B cell (primary cell): ENCODE results near the gene PARD3.

Source experiments
- EZH2 ChIP-seq: IDR thresholded peaks from 2 replicates; pipeline ENCODE4 v1.6.1; 2012; ENCODE audit warnings: borderline replicate concordance, low read depth, mild to moderate bottlenecking, moderate library complexity, low read length; ENCODE audit not compliant: insufficient read depth, poor library complexity, severe bottlenecking
- TF ChIP-seq, protein P1 (sequence below): fragments of 200-600 bp; IDR thresholded peaks from one replicate; pipeline ENCODE4 v1.8.0; 2022; ENCODE audit warnings: antibody characterized with exemption, mild to moderate bottlenecking

DNA sequence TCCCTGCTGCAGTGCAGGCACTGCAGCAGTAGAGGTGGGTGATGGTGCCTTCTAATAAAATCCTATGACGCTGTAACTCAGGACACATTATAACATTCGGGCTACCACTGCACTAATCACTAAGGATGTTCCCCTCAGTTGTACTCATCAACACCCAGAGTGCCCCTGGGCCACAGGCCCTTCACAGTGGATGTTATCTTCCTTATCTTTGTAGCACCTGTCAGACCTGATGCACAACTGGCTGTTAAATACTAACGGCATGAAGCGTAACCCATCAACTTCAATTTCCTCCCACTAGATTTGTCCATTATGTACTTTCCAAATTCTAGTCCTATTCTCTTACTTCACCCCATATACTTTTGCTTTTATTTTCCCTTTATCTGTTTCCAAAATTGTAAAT, 66.3 kb downstream of the PARD3 start:
- TF ChIP-seq, protein P1, sequence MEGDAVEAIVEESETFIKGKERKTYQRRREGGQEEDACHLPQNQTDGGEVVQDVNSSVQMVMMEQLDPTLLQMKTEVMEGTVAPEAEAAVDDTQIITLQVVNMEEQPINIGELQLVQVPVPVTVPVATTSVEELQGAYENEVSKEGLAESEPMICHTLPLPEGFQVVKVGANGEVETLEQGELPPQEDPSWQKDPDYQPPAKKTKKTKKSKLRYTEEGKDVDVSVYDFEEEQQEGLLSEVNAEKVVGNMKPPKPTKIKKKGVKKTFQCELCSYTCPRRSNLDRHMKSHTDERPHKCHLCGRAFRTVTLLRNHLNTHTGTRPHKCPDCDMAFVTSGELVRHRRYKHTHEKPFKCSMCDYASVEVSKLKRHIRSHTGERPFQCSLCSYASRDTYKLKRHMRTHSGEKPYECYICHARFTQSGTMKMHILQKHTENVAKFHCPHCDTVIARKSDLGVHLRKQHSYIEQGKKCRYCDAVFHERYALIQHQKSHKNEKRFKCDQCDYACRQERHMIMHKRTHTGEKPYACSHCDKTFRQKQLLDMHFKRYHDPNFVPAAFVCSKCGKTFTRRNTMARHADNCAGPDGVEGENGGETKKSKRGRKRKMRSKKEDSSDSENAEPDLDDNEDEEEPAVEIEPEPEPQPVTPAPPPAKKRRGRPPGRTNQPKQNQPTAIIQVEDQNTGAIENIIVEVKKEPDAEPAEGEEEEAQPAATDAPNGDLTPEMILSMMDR: no peak
- no peak for TF ChIP-seq EZH2
